ENCODE data around the gene GALK2.
A peak's percentile ranks its signal among the peaks of the same experiment; 100 is the strongest.

The GALK2 gene

GRCh38 chr15:49288391-49288790 lies 118.3 kb downstream of the GALK2 start:
- TF ChIP-seq, protein P1, sequence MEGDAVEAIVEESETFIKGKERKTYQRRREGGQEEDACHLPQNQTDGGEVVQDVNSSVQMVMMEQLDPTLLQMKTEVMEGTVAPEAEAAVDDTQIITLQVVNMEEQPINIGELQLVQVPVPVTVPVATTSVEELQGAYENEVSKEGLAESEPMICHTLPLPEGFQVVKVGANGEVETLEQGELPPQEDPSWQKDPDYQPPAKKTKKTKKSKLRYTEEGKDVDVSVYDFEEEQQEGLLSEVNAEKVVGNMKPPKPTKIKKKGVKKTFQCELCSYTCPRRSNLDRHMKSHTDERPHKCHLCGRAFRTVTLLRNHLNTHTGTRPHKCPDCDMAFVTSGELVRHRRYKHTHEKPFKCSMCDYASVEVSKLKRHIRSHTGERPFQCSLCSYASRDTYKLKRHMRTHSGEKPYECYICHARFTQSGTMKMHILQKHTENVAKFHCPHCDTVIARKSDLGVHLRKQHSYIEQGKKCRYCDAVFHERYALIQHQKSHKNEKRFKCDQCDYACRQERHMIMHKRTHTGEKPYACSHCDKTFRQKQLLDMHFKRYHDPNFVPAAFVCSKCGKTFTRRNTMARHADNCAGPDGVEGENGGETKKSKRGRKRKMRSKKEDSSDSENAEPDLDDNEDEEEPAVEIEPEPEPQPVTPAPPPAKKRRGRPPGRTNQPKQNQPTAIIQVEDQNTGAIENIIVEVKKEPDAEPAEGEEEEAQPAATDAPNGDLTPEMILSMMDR (IDR thresholded peaks at IDR 0.05; ENCODE audit: low read depth, low read length), result no peak
- DNase-seq (ENCODE audit: low read depth, low spot score), result peak; percentile 18
- in situ Hi-C loops (cut with HindIII; ENCODE audit: low sequenced_read_pairs), result no loop called here
- H3K4me3 ChIP-seq (ENCODE audit: low read depth, low read length), result no peak overlapping the region

DNA sequence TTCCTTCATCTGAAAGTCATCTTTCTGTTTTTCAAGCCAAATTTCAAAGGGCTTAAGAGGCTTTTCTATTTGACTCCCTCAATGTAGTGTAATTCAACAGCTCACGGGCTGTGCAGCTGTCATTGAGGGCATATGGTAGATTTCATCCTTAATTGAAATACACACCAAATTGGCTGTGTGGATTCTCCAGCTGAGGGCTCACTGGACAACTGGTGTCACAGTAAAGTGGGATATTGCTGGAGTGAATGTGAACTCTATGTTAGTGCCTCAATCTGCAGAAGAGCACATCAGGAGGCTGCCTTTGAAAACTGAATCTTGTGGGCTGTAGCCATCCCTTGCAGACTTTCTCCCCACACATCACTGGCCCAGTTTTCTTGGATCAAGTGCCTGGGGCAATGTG lies 120.1 kb downstream of the GALK2 start:
- no peak overlapping the region for H3K4me3 ChIP-seq (ENCODE audit: low read depth, low read length)
- in situ Hi-C loops (cut with HindIII; ENCODE audit: low sequenced_read_pairs), result no loop called here
- no peak for DNase-seq (ENCODE audit: low read depth, low spot score)
- TF ChIP-seq, protein P1 (IDR thresholded peaks at IDR 0.05; ENCODE audit: low read depth, low read length), result no peak

DNA sequence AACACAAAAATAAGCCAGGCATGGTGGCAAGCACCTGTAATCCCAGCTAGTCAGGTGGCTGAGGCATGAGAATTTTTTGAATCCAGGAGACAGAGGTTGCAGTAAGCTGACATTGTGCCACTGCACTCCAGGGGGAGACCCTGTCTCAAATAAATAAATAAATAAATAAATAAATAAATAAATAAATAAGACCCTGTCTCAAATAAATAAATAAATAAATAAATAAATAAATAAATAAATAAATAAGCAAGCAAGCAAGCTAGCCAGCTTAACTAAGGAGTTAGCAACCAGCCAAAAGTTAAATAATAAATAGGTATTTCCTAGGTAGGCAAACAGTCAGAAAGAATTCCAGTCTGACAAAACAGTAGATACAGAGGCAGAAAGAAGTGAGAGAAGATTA lies 123.9 kb downstream of the GALK2 start:
- H3K4me3 ChIP-seq (ENCODE audit: low read depth, low read length), result no peak overlapping the region
- TF ChIP-seq, protein P1 (IDR thresholded peaks at IDR 0.05; ENCODE audit: low read depth, low read length), result no peak
- DNase-seq (ENCODE audit: low read depth, low spot score), result no peak
- in situ Hi-C loops (cut with HindIII; ENCODE audit: low sequenced_read_pairs), result no loop called here

GRCh38 chr15:49296258-49296657 lies 126.2 kb downstream of the GALK2 start:
- no peak overlapping the region for H3K4me3 ChIP-seq (ENCODE audit: low read depth, low read length)
- DNase-seq (ENCODE audit: low read depth, low spot score), result no peak
- in situ Hi-C loops (cut with HindIII; ENCODE audit: low sequenced_read_pairs), result no loop called here
- TF ChIP-seq, protein P1 (IDR thresholded peaks at IDR 0.05; ENCODE audit: low read depth, low read length), result no peak

DNA sequence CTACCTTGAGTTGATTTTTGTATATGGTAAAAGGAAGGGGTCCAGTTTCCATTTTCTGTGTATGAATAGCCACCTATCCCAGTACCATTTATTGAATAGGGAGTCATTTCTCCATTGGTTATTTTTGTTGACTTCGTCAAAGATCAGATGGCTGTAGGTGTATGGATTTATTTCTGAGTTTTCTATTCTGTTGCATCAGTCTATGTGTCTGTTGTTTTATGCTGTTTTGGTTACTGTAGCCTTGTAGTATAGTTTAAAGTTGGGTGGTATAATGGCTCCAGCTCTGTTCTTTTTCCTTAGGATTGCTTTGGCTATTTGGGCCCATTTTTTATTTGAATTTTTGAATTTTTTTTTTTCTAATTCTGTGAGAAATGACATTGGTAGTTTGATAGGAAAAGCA lies 127.5 kb downstream of the GALK2 start:
- in situ Hi-C loops (cut with HindIII; ENCODE audit: low sequenced_read_pairs), result no loop called here
- TF ChIP-seq, protein P1 (IDR thresholded peaks at IDR 0.05; ENCODE audit: low read depth, low read length), result no peak

GRCh38 chr15:49300856-49301255 lies 130.8 kb downstream of the GALK2 start:
- in situ Hi-C loops (cut with HindIII; ENCODE audit: low sequenced_read_pairs), result no loop called here
- H3K4me3 ChIP-seq (ENCODE audit: low read depth, low read length), result no peak overlapping the region
- TF ChIP-seq, protein P1 (IDR thresholded peaks at IDR 0.05; ENCODE audit: low read depth, low read length), result no peak
- DNase-seq (ENCODE audit: low read depth, low spot score), result no peak

More for the DNA sequence above, 127.5 kb downstream of the GALK2 start:
- no peak for DNase-seq (ENCODE audit: low read depth, low spot score)
- H3K4me3 ChIP-seq (ENCODE audit: low read depth, low read length), result no peak overlapping the region

GRCh38 chr15:49301562-49301961 lies 131.5 kb downstream of the GALK2 start:
- no peak overlapping the region for H3K4me3 ChIP-seq (ENCODE audit: low read depth, low read length)
- peak; percentile 41 for DNase-seq (ENCODE audit: low read depth, low spot score)
- TF ChIP-seq, protein P1 (IDR thresholded peaks at IDR 0.05; ENCODE audit: low read depth, low read length), result no peak
- in situ Hi-C loops (cut with HindIII; ENCODE audit: low sequenced_read_pairs), result no loop called here

Measured in astrocyte of the spinal cord (primary cell).